ENCODE data around the gene FLT1.

GRCh38 chr13:28346154-28346553, 148.8 kb downstream of the FLT1 start:
- TF ChIP-seq POLR2AphosphoS5 (IDR thresholded peaks at IDR 0.05) (no peak), CTCF (IDR thresholded peaks at IDR 0.05) (no peak), POLR2A (IDR thresholded peaks at IDR 0.05; ENCODE audit: low read depth) (no peak), EP300 (IDR thresholded peaks at IDR 0.05) (no peak)

Measured in esophagus muscularis mucosa (tissue), 4 donors.